Left ventricle myocardium inferior (tissue), 1 donor: ENCODE measurements around the gene LENEP. TPM values are rescaled to one million over a fixed set of nuclear protein-coding genes. Genes with fewer than 3 reads are reported as not detected.
A peak's percentile ranks its signal among the peaks of the same experiment; 100 is the strongest.

Experiments used
- DNase-seq: peaks from one replicate; pipeline ENCODE4 v3.0.0-alpha.2; 2020
- H3K27ac ChIP-seq: fragments of 200-600 bp; replicated peaks from 2 replicates; pipeline ENCODE4 v1.8.0; 2021
- H3K27me3 ChIP-seq: fragments of 200-600 bp; 2 replicates; pipeline ENCODE4 v1.8.0; 2021; ENCODE audit warnings: low read depth
- H3K36me3 ChIP-seq: fragments of 200-600 bp; 2 replicates; pipeline ENCODE4 v1.8.0; 2021
- H3K4me1 ChIP-seq: fragments of 200-600 bp; 2 replicates; pipeline ENCODE4 v1.8.0; 2021
- H3K4me3 ChIP-seq: fragments of 200-600 bp; 2 replicates; pipeline ENCODE4 v1.8.0; 2021; ENCODE audit warnings: mild to moderate bottlenecking, moderate library complexity
- H3K9me3 ChIP-seq: fragments of 200-600 bp; replicated peaks from 2 replicates; pipeline ENCODE4 v1.8.0; 2021
- intact Hi-C: fragments of 100-400 bp; cut with micrococcal nuclease; formaldehyde crosslinking; loops from one replicate; pipeline ENCODE4 v1.11.0; 2022
- total RNA-seq: library from RNA; stranded (reverse); fragmentation: NEBNext Ultra II Directional; extraction: Animal tissue kit (Norgen Biotek cat#: 25700); gene quantifications from one replicate; pipeline ENCODE4 v1.2.1, GENCODE V29; 2021
- TF ChIP-seq, protein P1 (sequence below): fragments of 200-600 bp; IDR thresholded peaks from 2 replicates; pipeline ENCODE4 v1.8.0; 2021; ENCODE audit warnings: antibody characterized with exemption, mild to moderate bottlenecking, borderline replicate concordance
- donor health status: DM: no; HTN: yes; CAD: no; lungs with severe emphysema.

LENEP gene
- total RNA-seq, 1 donor from 2014 or later = not detected

DNA sequence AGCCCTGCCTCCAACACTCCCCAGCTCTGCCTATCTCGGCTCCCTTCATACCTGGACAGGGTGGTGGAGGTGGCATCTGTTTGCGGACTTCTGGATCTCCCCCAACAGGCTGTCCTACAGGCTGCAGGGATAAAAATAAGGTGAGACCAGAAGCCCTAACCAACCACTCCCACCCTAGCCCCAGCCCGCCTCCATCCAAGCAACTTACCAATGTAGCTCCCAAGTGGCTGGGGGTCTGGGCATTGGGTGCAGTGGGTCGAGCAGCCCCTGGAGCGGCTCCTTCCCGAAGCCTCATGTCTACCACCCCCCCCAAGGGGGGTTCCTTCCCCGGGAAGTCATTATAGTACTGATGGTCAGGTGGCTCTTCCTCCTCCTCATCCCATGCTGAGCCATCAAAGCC lies 27.3 kb upstream of the LENEP start:
- Histone ChIP-seq H3K27ac (peak overlapping the region; percentile 64), H3K9me3 (no peaks in the 10 kb centered on the region), H3K27me3 (no peaks in the 10 kb centered on the region), H3K36me3 (peaks cover 62% of the 10 kb centered on the region), H3K4me3 (no peak overlapping the region), H3K4me1 (peaks cover 70% of the 10 kb centered on the region)
- DNase-seq = no peak
- TF ChIP-seq, protein P1, sequence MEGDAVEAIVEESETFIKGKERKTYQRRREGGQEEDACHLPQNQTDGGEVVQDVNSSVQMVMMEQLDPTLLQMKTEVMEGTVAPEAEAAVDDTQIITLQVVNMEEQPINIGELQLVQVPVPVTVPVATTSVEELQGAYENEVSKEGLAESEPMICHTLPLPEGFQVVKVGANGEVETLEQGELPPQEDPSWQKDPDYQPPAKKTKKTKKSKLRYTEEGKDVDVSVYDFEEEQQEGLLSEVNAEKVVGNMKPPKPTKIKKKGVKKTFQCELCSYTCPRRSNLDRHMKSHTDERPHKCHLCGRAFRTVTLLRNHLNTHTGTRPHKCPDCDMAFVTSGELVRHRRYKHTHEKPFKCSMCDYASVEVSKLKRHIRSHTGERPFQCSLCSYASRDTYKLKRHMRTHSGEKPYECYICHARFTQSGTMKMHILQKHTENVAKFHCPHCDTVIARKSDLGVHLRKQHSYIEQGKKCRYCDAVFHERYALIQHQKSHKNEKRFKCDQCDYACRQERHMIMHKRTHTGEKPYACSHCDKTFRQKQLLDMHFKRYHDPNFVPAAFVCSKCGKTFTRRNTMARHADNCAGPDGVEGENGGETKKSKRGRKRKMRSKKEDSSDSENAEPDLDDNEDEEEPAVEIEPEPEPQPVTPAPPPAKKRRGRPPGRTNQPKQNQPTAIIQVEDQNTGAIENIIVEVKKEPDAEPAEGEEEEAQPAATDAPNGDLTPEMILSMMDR = no peak
- intact Hi-C loops = no loop called here

DNA sequence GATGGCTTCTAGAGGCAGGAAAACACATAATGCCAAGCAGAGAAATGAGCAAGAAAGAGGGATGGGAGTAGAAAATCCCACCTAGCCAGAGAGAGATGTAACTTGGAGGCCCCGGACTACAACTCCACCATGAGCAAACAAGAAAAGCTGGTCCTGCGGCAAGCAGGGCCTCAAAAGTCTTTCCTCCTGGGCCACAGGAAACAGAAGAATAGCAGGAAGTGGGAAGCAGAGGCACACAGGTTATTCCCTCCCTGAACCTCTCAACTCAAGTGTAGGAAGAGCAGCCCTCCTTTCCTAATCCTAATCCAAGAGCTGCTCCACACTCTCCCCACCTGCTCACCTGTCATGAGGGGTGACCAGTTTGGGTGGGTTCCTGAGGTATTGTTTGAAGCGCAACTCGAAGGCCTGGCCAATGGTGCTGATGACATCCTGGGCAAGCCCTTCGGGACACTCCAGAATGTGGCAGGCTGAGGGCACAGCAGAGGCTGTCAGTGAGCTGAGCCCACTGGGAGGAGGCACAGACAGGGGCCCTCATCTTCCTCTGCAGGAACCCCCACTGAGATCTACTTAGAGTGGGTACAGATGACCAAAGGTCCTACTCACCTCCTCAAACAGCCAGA lies 25.9 kb upstream of the LENEP start:
- no peak for DNase-seq
- Histone ChIP-seq H3K4me1 (peaks cover 70% of the 10 kb centered on the region), H3K4me3 (no peak overlapping the region), H3K9me3 (no peaks in the 10 kb centered on the region), H3K27ac (peak overlapping the region; percentile 64), H3K27me3 (no peaks in the 10 kb centered on the region), H3K36me3 (peaks cover 62% of the 10 kb centered on the region)
- intact Hi-C loops = no loop called here
- TF ChIP-seq, protein P1 = no peak

DNA sequence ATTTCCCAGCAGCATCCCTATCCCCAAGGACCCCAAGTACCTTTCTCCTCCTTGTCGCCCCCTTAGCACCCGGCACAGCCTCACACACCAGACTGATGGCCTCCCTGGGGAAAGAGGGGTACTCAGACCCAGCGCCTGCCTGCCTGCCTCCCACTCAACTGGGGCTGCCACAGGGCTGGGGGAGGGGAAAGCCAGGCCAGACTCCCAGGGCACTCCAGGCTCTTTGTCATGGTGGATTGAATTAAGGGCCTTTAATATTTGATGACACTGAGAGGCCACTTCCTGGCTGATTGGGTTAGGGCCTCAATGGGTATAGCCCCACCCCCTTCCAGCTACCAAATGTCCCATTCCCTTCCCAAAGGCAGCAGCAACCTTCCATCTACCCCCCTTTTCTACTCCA lies 24.7 kb upstream of the LENEP start:
- H3K36me3 ChIP-seq = peaks cover 54% of the 10 kb centered on the region
- peaks cover 70% of the 10 kb centered on the region for H3K4me1 ChIP-seq
- TF ChIP-seq, protein P1 = no peak
- no peak for DNase-seq
- peak overlapping the region; percentile 97 for H3K27ac ChIP-seq
- intact Hi-C loops = no loop called here
- no peak overlapping the region for H3K4me3 ChIP-seq
- no peaks in the 10 kb centered on the region for H3K27me3 ChIP-seq
- H3K9me3 ChIP-seq = no peaks in the 10 kb centered on the region

DNA sequence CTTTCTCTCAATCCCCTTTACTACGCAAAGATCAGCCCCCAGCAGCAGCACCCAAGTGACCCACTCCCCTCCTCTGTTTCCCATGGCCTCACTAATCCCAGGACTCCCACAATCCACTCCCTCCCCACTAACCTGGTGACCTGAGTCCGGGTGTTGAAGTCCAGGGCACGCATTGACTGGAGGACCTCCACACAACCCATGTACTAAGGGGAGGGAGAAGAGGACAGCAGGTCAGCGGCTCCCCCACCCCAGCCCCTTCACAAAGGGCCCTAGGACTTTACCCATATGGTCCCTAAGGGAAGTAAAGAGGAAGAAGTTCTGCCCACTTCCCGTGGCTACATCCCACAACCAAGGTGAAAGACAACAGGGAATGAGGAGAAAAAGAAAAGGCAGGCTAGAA lies 24.1 kb upstream of the LENEP start:
- H3K27ac ChIP-seq = peak overlapping the region; percentile 97
- TF ChIP-seq, protein P1 = no peak
- intact Hi-C loops = no loop called here
- H3K4me1 ChIP-seq = peaks cover 74% of the 10 kb centered on the region
- H3K36me3 ChIP-seq = peaks cover 49% of the 10 kb centered on the region
- DNase-seq = no peak
- H3K4me3 ChIP-seq = peak overlapping the region; percentile 82
- no peaks in the 10 kb centered on the region for H3K27me3 ChIP-seq
- H3K9me3 ChIP-seq = no peaks in the 10 kb centered on the region

DNA sequence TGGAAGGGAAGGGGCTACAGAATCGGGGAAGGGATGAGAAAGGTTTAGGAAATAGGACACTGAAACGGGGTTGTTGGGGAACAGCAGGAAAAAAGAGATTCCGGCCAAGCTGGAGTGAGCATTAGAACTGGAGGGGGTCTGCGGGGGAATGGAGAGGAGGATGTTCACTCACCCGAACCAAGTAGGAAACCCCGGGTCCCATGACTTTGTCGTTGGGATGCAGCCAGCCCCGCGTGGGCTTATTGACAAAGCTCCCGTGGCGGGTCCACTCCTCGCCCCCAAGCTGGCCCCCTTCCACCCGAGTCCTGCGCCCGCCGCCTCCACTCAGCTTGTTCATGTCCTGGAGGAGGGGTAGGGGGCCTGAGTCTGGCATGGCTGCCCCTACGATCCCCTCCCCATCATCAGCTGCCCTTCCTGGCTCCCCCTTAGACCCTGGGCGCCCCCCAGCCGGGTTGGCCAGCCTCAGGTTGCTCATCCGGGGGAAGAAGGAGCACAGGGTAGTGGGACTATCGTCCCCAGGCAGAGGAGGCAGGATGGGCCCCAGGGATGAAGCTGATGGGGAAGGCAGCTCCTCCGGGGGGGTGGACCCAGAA lies 23.4 kb upstream of the LENEP start:
- no peaks in the 10 kb centered on the region for H3K27me3 ChIP-seq
- no peaks in the 10 kb centered on the region for H3K9me3 ChIP-seq
- TF ChIP-seq, protein P1 = no peak
- peak overlapping the region; percentile 97 for H3K27ac ChIP-seq
- intact Hi-C loops = no loop called here
- peak; percentile 32 for DNase-seq
- peak overlapping the region; percentile 82 for H3K4me3 ChIP-seq
- H3K36me3 ChIP-seq = peaks cover 42% of the 10 kb centered on the region
- H3K4me1 ChIP-seq = peaks cover 74% of the 10 kb centered on the region
